Endothelial cell of umbilical vein (primary cell): Measurements from ENCODE around the gene APEH. TPM values are rescaled to one million over a fixed set of nuclear protein-coding genes. Genes with fewer than 3 reads are reported as not detected.

Experiments used
- BruUV-seq: library from RNA; stranded (reverse); fragments of 400-500 nt; replicated peaks from 2 replicates; lab custom pipeline; 2021; lab: Mats Ljungman, UMichigan
- CTCF ChIA-PET: fragments of 300-600, 350-600 bp; sonication (Branson Sonifier 250); formaldehyde crosslinking; loops from one replicate; lab custom pipeline; 2021; ENCODE audit warnings: antibody characterized with exemption, inconsistent platforms; lab: Charles Lee
- POLR2A ChIA-PET: fragments of 300-600, 350-600 bp; sonication (Branson Sonifier 250); formaldehyde crosslinking; loops from one replicate; lab custom pipeline; 2021; ENCODE audit warnings: antibody characterized with exemption, inconsistent platforms; lab: Charles Lee
- DNase-seq: peaks from one replicate; pipeline ENCODE4 v3.0.0-alpha.2; 2011; ENCODE audit warnings: low read depth, low spot score
- FAIRE-seq: peaks from 2 replicates; lab custom pipeline; 2011; peaks lifted over from hg19 to GRCh38; lab: Jason Lieb, UNC
- H2AFZ ChIP-seq: 2 replicates; pipeline ENCODE4 v1.6.0; 2012; ENCODE audit warnings: low read depth, low read length, control low read depth, inconsistent platforms
- H3K27ac ChIP-seq: 2 replicates; pipeline ENCODE4 v1.5.1; 2011; ENCODE audit warnings: low read depth, mild to moderate bottlenecking, control low read depth, low read length, moderate library complexity; ENCODE audit not compliant: insufficient read depth
- H3K27me3 ChIP-seq, 2 experiments: 2 replicates each; pipeline versions ENCODE4 v1.6.0 to v1.6.1; 2011; ENCODE audit warnings: low read length in 2 of 2, mixed read lengths in 1 of 2; ENCODE audit not compliant: control insufficient read depth in 2 of 2, insufficient read depth in 2 of 2
- H3K36me3 ChIP-seq, 2 experiments: 2 replicates in 1 of 2; 3 replicates in 1 of 2; pipeline ENCODE4 v1.5.1; 2011; ENCODE audit warnings: low read length in 2 of 2, mild to moderate bottlenecking in 1 of 2, moderate library complexity in 1 of 2; ENCODE audit not compliant: control insufficient read depth in 2 of 2, insufficient read depth in 2 of 2; ENCODE audit errors: extremely low read depth in 1 of 2
- H3K4me1 ChIP-seq: 3 replicates; pipeline ENCODE4 v1.5.1; 2011; ENCODE audit warnings: mild to moderate bottlenecking, low read length; ENCODE audit not compliant: control insufficient read depth, insufficient read depth; ENCODE audit errors: extremely low read depth
- H3K4me2 ChIP-seq: 2 replicates; pipeline ENCODE4 v1.6.1; 2011; ENCODE audit warnings: low read length, control low read depth, mixed read lengths; ENCODE audit not compliant: insufficient read depth
- H3K4me3 ChIP-seq, 3 experiments: fragments of 200-600 bp in 1 of 3; sonication (generic), shearing (Covaris generic) in 1 of 3; replicated peaks in 1 of 3; 2 replicates each; pipeline ENCODE4 v1.5.1; 2011 to 2016; ENCODE audit warnings: control low read depth in 3 of 3, low read length in 3 of 3, mild to moderate bottlenecking in 2 of 3, inconsistent platforms in 1 of 3, low read depth in 1 of 3, moderate library complexity in 1 of 3; ENCODE audit not compliant: insufficient read depth in 1 of 3
- H3K79me2 ChIP-seq: 2 replicates; pipeline ENCODE4 v1.6.0; 2012; ENCODE audit warnings: low read length, inconsistent platforms; ENCODE audit not compliant: control insufficient read depth, insufficient read depth
- H3K9ac ChIP-seq: replicated peaks from 2 replicates; pipeline ENCODE3; 2011; ENCODE audit warnings: low read length, control low read depth; ENCODE audit not compliant: insufficient read depth; ENCODE audit errors: extremely low read depth
- H3K9me1 ChIP-seq: replicated peaks from 3 replicates; pipeline ENCODE4 v1.6.0; 2011; ENCODE audit warnings: mild to moderate bottlenecking, low read length; ENCODE audit not compliant: control insufficient read depth, insufficient read depth; ENCODE audit errors: extremely low read depth
- H3K9me3 ChIP-seq: replicated peaks from 2 replicates; pipeline ENCODE4 v1.5.1; 2012; ENCODE audit warnings: low read length, inconsistent platforms; ENCODE audit not compliant: control insufficient read depth, insufficient read depth
- H4K20me1 ChIP-seq: replicated peaks from 2 replicates; pipeline ENCODE3; 2011; ENCODE audit warnings: mild to moderate bottlenecking, low read length; ENCODE audit not compliant: control insufficient read depth, insufficient read depth; ENCODE audit errors: extremely low read depth
- EZH2 ChIP-seq: IDR thresholded peaks from 2 replicates; pipeline ENCODE4 v1.6.1; 2012; ENCODE audit warnings: borderline replicate concordance, low read depth, mild to moderate bottlenecking, moderate library complexity, low read length, inconsistent platforms; ENCODE audit not compliant: severe bottlenecking
- FOS ChIP-seq: IDR thresholded peaks from 2 replicates; pipeline ENCODE4 v1.6.1; 2011; ENCODE audit warnings: mild to moderate bottlenecking, low read length, moderate library complexity, borderline replicate concordance; ENCODE audit not compliant: insufficient read depth
- GATA2 ChIP-seq: IDR thresholded peaks from 2 replicates; pipeline ENCODE4 v1.7.0; 2011; ENCODE audit warnings: low read depth, mild to moderate bottlenecking, moderate library complexity, mixed read lengths, low read length; ENCODE audit not compliant: insufficient read length, insufficient read depth
- JUN ChIP-seq: IDR thresholded peaks from 2 replicates; pipeline ENCODE4 v1.6.1; 2011; ENCODE audit warnings: borderline replicate concordance, low read depth; ENCODE audit not compliant: insufficient read length, insufficient read depth
- MAX ChIP-seq: IDR thresholded peaks from 2 replicates; pipeline ENCODE4 v1.6.1; 2011; ENCODE audit not compliant: insufficient read depth, insufficient read length
- MYC ChIP-seq: IDR thresholded peaks from one replicate; pipeline ENCODE4 v1.6.1; 2011; ENCODE audit warnings: mild to moderate bottlenecking, low read depth, low read length
- POLR2A ChIP-seq: IDR thresholded peaks from 2 replicates; pipeline ENCODE4 v1.6.1; 2012; ENCODE audit warnings: low read depth, mild to moderate bottlenecking, control low read depth, low read length
- POLR2AphosphoS5 ChIP-seq: IDR thresholded peaks from 2 replicates; pipeline ENCODE4 v1.6.1; 2012; ENCODE audit warnings: low read depth, mild to moderate bottlenecking, control low read depth, low read length, moderate library complexity; ENCODE audit not compliant: insufficient read depth
- dilution Hi-C: fragments of 300-500 bp; cut with MboI; formaldehyde crosslinking; loops from one replicate; pipeline ENCODE4 v1.15.0; 2019; ENCODE audit warnings: low sequenced_read_pairs; ENCODE audit not compliant: extremely low pct_ligation_motif_present
- intact Hi-C: fragments of 100-400 bp; cut with micrococcal nuclease; formaldehyde crosslinking; loops from one replicate; pipeline ENCODE4 v1.10.0; 2022
- polyA plus RNA-seq, 4 experiments: library from polyadenylated mRNA; depleted of rRNA in 3 of 4; stranded (reverse) in 3 of 4; unstranded in 1 of 4; fragments of >200 nt; gene quantifications; 2 replicates each; pipeline versions ENCODE4 v1.2.1 to v1.2.3, GENCODE V29; 2011 to 2012; ENCODE audit warnings: missing spikeins in 1 of 4
- total RNA-seq: library from RNA; stranded (reverse); gene quantifications from 2 replicates; pipeline ENCODE4 v1.2.3, GENCODE V29; 2021
- TF ChIP-seq, protein P1 (sequence below), 2 donors: IDR thresholded peaks; 1 replicate in 1 of 2; 2 replicates in 1 of 2; pipeline ENCODE4 v1.5.1; 2011; ENCODE audit warnings: low read length in 2 of 2, mild to moderate bottlenecking in 2 of 2, moderate library complexity in 2 of 2, control low read depth in 1 of 2, inconsistent platforms in 1 of 2, low read depth in 1 of 2; ENCODE audit not compliant: insufficient read depth in 1 of 2; ENCODE audit errors: extremely low read depth in 1 of 2

APEH gene
- total and polyA plus RNA-seq, 2 donors (not counting 3 experiments of a cell fraction or from before 2014, with no cell fraction given), result 68.2 to 74.3 TPM

DNA sequence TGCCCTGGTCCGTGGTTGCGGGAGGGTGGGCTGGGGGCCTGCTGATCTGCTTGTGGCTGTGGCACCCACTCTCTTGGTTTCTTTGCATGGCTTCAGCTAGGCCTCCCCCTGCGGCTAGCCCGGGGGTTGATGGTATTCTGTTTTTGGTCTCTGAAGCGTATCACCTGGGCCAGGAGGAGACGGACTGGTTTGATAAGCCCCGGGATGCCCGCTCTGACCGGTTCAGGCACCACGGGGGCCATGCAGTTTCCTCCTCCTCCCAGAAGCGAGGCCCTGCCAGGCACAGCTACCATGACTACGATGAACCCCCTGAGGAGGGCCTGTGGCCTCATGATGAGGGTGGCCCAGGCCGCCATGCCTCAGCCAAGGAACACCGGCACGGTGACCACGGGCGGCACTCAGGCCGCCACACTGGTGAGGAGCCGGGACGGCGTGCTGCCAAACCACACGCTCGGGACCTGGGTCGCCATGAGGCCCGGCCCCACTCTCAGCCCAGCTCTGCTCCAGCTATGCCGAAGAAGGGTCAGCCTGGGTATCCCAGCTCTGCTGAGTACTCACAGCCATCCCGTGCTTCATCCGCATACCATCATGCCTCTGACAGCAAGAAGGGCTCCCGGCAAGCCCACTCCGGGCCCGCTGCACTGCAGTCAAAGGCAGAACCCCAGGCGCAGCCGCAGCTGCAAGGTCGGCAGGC lies 11.3 kb upstream of the APEH start:
- CTCF ChIA-PET, result interaction anchor here (5.3 kb wide), 1 partner anchor 123 kb away, joined by 34 read pairs; no protein-coding TSS in a partner anchor
- intact Hi-C loops, result no loop called here
- H3K4me3 ChIP-seq, result no peak overlapping the region
- dilution Hi-C loops, result no loop called here
- no peaks in the 10 kb centered on the region for H4K20me1 ChIP-seq
- H3K4me1 ChIP-seq, result no peaks in the 10 kb centered on the region
- no peaks in the 10 kb centered on the region for H3K79me2 ChIP-seq
- FAIRE-seq (no peak), DNase-seq (no peak)
- no peak overlapping the region for H3K4me2 ChIP-seq
- POLR2A ChIA-PET, result no interaction called here
- H3K9me3 ChIP-seq, result no peaks in the 10 kb centered on the region
- H3K27me3 ChIP-seq, result peaks cover 0 to 2% of the 10 kb centered on the region in 2 experiments
- TF ChIP-seq EZH2, result no peak
- TF ChIP-seq POLR2A, result no peak
- TF ChIP-seq, protein P1, sequence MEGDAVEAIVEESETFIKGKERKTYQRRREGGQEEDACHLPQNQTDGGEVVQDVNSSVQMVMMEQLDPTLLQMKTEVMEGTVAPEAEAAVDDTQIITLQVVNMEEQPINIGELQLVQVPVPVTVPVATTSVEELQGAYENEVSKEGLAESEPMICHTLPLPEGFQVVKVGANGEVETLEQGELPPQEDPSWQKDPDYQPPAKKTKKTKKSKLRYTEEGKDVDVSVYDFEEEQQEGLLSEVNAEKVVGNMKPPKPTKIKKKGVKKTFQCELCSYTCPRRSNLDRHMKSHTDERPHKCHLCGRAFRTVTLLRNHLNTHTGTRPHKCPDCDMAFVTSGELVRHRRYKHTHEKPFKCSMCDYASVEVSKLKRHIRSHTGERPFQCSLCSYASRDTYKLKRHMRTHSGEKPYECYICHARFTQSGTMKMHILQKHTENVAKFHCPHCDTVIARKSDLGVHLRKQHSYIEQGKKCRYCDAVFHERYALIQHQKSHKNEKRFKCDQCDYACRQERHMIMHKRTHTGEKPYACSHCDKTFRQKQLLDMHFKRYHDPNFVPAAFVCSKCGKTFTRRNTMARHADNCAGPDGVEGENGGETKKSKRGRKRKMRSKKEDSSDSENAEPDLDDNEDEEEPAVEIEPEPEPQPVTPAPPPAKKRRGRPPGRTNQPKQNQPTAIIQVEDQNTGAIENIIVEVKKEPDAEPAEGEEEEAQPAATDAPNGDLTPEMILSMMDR (IDR thresholded peaks at IDR 0.05; ENCODE audit: extremely low read depth in 1 of 2, insufficient read depth in 1 of 2, low read depth in 1 of 2, low read length in 2 of 2), result no peak
- no peak for TF ChIP-seq POLR2AphosphoS5
- no peak for TF ChIP-seq MYC
- TF ChIP-seq FOS, result no peak
- TF ChIP-seq GATA2, result no peak
- no peak for TF ChIP-seq JUN
- no peak for TF ChIP-seq MAX
- H3K27ac ChIP-seq, result no peak overlapping the region
- H3K9ac ChIP-seq, result no peak overlapping the region
- no peaks in the 10 kb centered on the region for H3K36me3 ChIP-seq
- H2AFZ ChIP-seq, result no peak overlapping the region
- BruUV-seq, result no TSS peak
- H3K9me1 ChIP-seq, result no peaks in the 10 kb centered on the region
